T47D (cell line): ENCODE results near the gene IGF2.
"Not testable (repeated sequence)": the region's sequence is repeated elsewhere in the genome, so short reads cannot be mapped to it uniquely, and the experiment has no call there.

Experiments used
- DNase-seq, 2 experiments: peaks; one replicate each; pipeline versions ENCODE4 v3.0.0 to v3.0.0-alpha.2; 2011 to 2012; ENCODE audit warnings: low read depth in 1 of 2, low spot score in 1 of 2
- JUND ChIP-seq: IDR thresholded peaks from 2 replicates; pipeline ENCODE4 v1.6.1; 2012; ENCODE audit warnings: low read depth
- in situ Hi-C: cut with HindIII; loops from 2 replicates; pipeline ENCODE4 v1.10.0; 2016; ENCODE audit warnings: low sequenced_read_pairs, low pct_unique_long_range_greater_than_20kb

Gene IGF2

DNA sequence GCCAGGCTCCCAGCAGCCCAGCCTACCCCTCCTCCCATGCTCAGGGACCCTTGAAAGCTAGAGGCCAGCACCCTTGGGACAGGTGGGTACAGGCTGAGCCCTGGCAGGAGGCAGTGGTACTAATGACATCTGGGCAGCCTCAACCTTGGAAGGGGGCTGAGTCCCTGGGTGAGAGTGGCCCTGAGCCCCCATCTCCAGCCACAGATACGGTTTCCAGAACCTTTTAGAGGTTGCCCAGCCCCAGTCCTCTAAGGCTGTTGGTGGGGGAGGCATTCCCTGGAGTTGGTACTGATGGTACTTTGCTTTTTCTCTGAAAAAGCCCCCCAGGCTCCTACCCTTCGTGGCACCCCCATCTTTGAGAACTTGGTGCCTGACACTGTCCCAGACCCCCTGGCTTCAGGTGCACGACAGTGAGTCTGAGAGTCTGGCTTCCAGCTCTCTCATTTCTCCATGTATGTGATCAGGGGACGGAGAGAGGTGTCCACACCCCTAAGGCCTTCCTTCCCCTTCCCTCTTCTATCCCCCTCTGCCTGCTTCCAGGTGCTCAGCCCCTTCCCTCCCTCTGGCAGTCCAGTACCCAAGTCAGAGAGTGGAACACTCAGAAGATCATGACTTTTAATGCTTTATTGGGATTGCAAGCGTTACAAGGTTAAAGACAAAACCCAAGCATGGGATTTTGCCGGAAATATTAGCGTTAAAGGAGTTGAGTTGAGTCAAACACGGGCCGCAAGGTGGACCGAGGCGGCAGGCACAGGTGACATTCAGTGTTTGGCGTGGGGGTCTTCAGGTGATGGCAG lies 10.5 kb downstream of the IGF2 start:
- no peak for DNase-seq
- TF ChIP-seq JUND = no peak
- in situ Hi-C loops = no loop called here

GRCh38 chr11:2128130-2128510 lies 11.1 kb downstream of the IGF2 start:
- no peak for DNase-seq
- in situ Hi-C loops = no loop called here
- no peak for TF ChIP-seq JUND

- in situ Hi-C loops = no loop called here
- DNase-seq = no peak
- TF ChIP-seq JUND = no peak
Measured at GRCh38 chr11:2127482-2128129, 11.6 kb downstream of the IGF2 start.

- in situ Hi-C loops = no loop called here
- TF ChIP-seq JUND = no peak
- DNase-seq = no peak
Measured at GRCh38 chr11:2126520-2127085, 12.6 kb downstream of the IGF2 start.

DNA sequence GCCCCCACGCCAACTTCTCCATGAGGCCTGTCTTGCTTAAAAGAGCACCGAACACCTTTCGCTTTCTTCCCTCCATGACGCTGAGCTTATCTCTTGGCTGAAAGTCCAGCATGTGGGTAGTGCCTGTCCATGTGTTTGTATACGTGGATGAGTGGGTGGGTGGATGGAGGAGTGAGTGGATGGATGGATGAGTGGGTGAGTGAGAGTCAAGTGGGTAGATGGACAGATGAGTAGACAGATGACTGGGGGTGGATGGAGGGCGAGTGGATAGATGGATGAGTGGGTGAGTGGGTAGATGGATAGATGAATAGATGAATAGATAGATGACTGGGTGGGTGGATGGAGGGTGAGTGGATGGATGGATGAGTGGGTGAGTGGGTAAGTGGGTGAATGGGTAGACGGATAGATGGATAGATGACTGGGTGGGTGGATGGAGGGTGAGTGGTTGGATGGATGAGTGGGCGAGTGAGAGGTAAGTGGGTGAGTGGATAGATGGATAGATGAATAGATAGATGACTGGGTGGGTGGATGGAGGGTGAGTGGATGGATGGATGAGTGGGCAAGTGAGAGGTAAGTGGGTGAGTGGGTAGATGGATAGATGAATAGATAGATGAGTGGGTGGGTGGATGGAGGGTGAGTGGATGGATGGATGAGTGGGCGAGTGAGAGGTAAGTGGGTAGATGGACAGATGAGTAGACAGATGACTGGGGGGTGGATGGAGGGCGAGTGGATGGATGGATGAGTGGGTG lies 14.3 kb downstream of the IGF2 start:
- in situ Hi-C loops, DNase-seq: not testable (repeated sequence)

GRCh38 chr11:2123628-2123960 lies 15.6 kb downstream of the IGF2 start:
- TF ChIP-seq JUND = no peak
- DNase-seq = no peak
- in situ Hi-C loops = no loop called here

- no peak for DNase-seq
- TF ChIP-seq JUND = no peak
- in situ Hi-C loops = no loop called here
Measured at GRCh38 chr11:2122907-2123627, 16.1 kb downstream of the IGF2 start.

DNA sequence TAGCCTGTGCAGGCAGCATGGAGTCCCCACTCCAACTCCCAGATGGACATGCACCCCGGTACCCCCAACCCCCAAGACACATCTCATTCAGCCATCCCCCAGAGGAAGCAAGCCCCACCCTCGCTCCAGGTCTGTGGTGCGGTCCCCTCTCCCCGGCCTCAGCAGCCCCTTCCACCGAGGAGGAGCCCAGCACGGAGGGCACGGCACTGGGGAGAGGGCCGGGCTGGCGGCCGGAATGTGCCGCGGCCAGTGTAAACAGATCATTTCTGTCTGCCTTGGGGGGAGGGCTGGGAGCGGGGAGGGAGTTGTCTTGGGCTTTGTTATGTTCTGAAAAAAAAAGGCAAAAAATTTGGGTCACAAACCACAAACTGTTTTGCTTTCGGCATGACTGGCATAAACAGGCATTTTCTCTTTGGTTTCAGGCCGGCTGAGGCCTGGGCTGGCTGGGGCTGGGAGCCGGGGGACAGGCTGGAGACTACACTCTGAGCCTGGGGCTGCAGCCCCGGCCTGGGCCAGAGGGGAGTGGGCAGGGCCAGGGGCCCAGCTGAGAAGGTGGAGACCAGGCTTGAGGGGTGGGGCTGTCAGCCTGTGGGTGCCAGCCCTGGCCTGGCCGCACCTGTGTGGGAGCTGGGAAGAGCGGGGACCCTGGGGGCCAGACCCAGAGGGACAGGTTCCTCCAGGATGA lies 16.8 kb downstream of the IGF2 start:
- in situ Hi-C loops = no loop called here
- no peak for TF ChIP-seq JUND
- no peak for DNase-seq

- TF ChIP-seq JUND = no peak
- DNase-seq = no peak
- in situ Hi-C loops = no loop called here
Measured at GRCh38 chr11:2121227-2122130, 17.7 kb downstream of the IGF2 start.

DNA sequence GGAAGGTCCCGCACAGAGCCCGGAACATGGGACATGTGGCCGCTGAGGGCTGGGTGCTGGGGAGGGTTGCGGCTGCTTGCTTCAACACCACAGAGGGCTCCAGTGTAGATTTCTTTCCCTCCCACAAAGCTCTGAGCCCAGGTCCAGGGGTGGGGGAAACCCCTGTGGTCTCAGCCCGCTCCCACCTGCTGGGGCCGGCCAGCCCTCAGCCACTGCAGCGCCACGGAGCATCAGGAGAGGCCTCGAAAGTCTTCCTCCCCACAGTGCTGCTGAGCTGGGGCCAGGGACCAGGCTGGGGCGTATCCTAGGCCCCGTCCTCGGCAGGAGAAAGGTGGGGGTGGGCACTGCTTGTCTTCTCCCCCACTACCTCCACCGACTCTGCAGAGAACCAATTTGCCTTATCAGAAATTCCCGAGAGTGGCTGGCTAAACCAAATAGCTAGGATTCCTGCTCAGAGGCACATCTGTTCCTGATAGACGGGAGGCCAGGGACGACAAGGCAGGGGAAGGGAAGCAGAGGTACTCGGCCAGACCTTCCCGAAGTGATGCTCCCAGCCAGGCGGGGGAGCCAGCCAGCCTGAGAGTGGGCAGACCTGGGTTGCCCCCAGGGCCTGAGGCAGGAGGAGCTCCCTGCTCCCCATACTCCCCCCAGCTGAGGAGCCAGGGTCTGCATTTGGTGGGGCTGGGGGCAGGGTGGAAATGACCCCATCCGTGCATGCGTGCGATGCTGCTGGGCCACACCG lies 18.7 kb downstream of the IGF2 start:
- in situ Hi-C loops = no loop called here

DNA sequence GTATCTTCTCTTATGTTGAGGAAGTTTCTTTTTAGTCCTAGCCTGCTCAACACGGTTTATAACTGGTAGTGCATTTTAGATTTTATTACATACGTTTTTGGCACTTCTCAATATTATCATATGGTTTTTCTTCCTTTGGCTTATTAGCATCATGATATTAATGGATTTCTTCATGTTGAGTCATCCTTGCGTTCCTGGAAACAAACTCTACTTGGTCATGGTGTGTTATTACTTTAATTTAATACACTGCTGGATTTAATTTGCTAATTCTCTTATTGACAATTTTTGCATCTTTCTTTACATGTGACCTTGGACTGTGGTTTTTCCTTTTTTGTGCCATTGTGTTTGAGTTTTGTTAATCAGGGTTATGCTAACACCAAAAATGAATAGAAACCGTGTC lies 20.5 kb downstream of the IGF2 start:
- in situ Hi-C loops = no loop called here
- DNase-seq = no peak
- TF ChIP-seq JUND = no peak

More for the DNA sequence above, 18.7 kb downstream of the IGF2 start:
- TF ChIP-seq JUND = no peak
- DNase-seq = no peak
